Sigmoid colon (tissue), 7 donors: Measurements from ENCODE around the gene PTPN21. TPM values are rescaled to one million over a fixed set of nuclear protein-coding genes. Genes with fewer than 3 reads are reported as not detected.
A peak's percentile ranks its signal among the peaks of the same experiment; 100 is the strongest.

ENCODE experiments used
- DNase-seq: peaks from one replicate; pipeline ENCODE4 v3.0.0-alpha.2; 2019
- H3K27ac ChIP-seq, 4 donors: fragments of 200-600 bp; sonication (generic); one replicate each; pipeline ENCODE4 v1.5.1; 2016 to 2019; ENCODE audit warnings: mild to moderate bottlenecking in 1 of 4
- H3K27me3 ChIP-seq, 3 donors: fragments of 200-600 bp; sonication (generic); one replicate each; pipeline ENCODE4 v1.5.1; 2019; ENCODE audit warnings: mild to moderate bottlenecking in 1 of 3
- H3K36me3 ChIP-seq, 4 donors: fragments of 200-600 bp; sonication (generic); one replicate each; pipeline ENCODE4 v1.5.1; 2016 to 2019
- H3K4me1 ChIP-seq, 4 donors: fragments of 200-600 bp; sonication (generic); one replicate each; pipeline ENCODE4 v1.5.1; 2017 to 2019
- H3K4me3 ChIP-seq, 4 donors: fragments of 200-600 bp; sonication (generic); one replicate each; pipeline ENCODE4 v1.5.1; 2017 to 2019; ENCODE audit warnings: mild to moderate bottlenecking in 2 of 4, moderate library complexity in 1 of 4
- H3K9me3 ChIP-seq, 4 donors: fragments of 200-600 bp in 3 of 4; sonication (generic) in 3 of 4; one replicate each; pipeline versions ENCODE4 v1.5.1 to v1.6.1; 2013 to 2019
- CTCF ChIP-seq, 4 experiments: fragments of 450-650 bp in 3 of 4; fragments of 200-600 bp in 1 of 4; IDR thresholded peaks; one replicate each; pipeline ENCODE4 v1.5.1; 2016 to 2019; ENCODE audit warnings: antibody characterized with exemption in 4 of 4, mild to moderate bottlenecking in 3 of 4, moderate library complexity in 2 of 4
- EP300 ChIP-seq, 4 donors: sonication (generic); formaldehyde crosslinking; IDR thresholded peaks; one replicate each; pipeline ENCODE4 v1.6.1; 2017; ENCODE audit warnings: antibody characterized with exemption in 4 of 4
- POLR2A ChIP-seq, 2 donors: fragments of 450-650 bp; IDR thresholded peaks; one replicate each; pipeline ENCODE4 v1.6.1; 2016; ENCODE audit warnings: antibody characterized with exemption in 2 of 2, mild to moderate bottlenecking in 2 of 2, moderate library complexity in 2 of 2
- POLR2AphosphoS5 ChIP-seq, 4 donors: sonication (generic); formaldehyde crosslinking; IDR thresholded peaks; one replicate each; pipeline ENCODE4 v1.6.1; 2017; ENCODE audit warnings: antibody characterized with exemption in 4 of 4
- WGBS, 2 donors: extraction: QIAGEN DNeasy Blood & Tissue Kit; methylation state at CpG; one replicate each; pipeline ENCODE4 v1.1.7; 2013; 5-methylcytosine and 5-hydroxymethylcytosine counted together
- intact Hi-C: fragments of 100-400 bp; cut with DNase I; formaldehyde crosslinking; loops from one replicate; pipeline ENCODE4 v1.15.1; 2023
- polyA plus RNA-seq, 3 donors: library from polyadenylated mRNA; stranded (reverse); fragments of 200-250 nt; gene quantifications; one replicate each; pipeline ENCODE4 v1.2.3, GENCODE V29; 2013
- total RNA-seq, 4 donors: library from RNA; depleted of rRNA; stranded (reverse); fragments of >200 nt; gene quantifications; one replicate each; pipeline ENCODE4 v1.1.0, GENCODE V29; 2016
- donor health status: healthy with polysubstance abuse.
- donor health status: Bipolar disorder and iron deficiency.
- donor health status: healthy.

Gene PTPN21
- total and polyA plus RNA-seq, 7 donors, result 7.3 to 29.1 (median 13.7) TPM

- no peaks in the 10 kb centered on the region for H3K27me3 ChIP-seq
- H3K4me3 ChIP-seq, result no peak overlapping the region
- H3K27ac ChIP-seq, result no peak overlapping the region
- TF ChIP-seq EP300 (IDR thresholded peaks at IDR 0.05) (no peak), POLR2A (IDR thresholded peaks at IDR 0.05) (no peak)
- peaks cover 0 to 53% (median 3%) of the 10 kb centered on the region in 4 donors for H3K36me3 ChIP-seq
- WGBS, 2 donors, result 31 to 65% methylated on average over 4 of the region's 4 CpGs
- DNase-seq, result no peak
- no peaks in the 10 kb centered on the region for H3K9me3 ChIP-seq
- intact Hi-C loops, result no loop called here
- H3K4me1 ChIP-seq, result peaks cover 0 to 31% (median 19%) of the 10 kb centered on the region in 4 donors
Observed at GRCh38 chr14:88546621-88547385, 8.0 kb downstream of the PTPN21 start.

GRCh38 chr14:88545256-88545655, 9.6 kb downstream of the PTPN21 start:
- H3K4me1 ChIP-seq, result peaks cover 0 to 19% (median 10%) of the 10 kb centered on the region in 4 donors
- DNase-seq, result no peak
- H3K36me3 ChIP-seq, result peaks cover 0 to 52% (median 3%) of the 10 kb centered on the region in 4 donors
- 91% methylated on average over 3 of the region's 3 CpGs for WGBS, 2 donors
- intact Hi-C loops, result no loop called here
- TF ChIP-seq CTCF (IDR thresholded peaks at IDR 0.05) (no peak), EP300 (IDR thresholded peaks at IDR 0.05) (no peak), POLR2AphosphoS5 (IDR thresholded peaks at IDR 0.05) (no peak), POLR2A (IDR thresholded peaks at IDR 0.05) (no peak)
- H3K27me3 ChIP-seq, result no peaks in the 10 kb centered on the region
- no peak overlapping the region for H3K4me3 ChIP-seq
- no peaks in the 10 kb centered on the region for H3K9me3 ChIP-seq
- no peak overlapping the region for H3K27ac ChIP-seq

- intact Hi-C loops, result no loop called here
- Histone ChIP-seq H3K4me3 (no peak overlapping the region), H3K9me3 (no peaks in the 10 kb centered on the region), H3K36me3 (peaks cover 0 to 32% (median 3%) of the 10 kb centered on the region in 4 donors), H3K4me1 (peaks cover 0 to 22% (median 8%) of the 10 kb centered on the region in 4 donors), H3K27me3 (no peaks in the 10 kb centered on the region), H3K27ac (no peak overlapping the region)
- WGBS, 2 donors, result 22 to 67% methylated on average over 6 of the region's 6 CpGs
- TF ChIP-seq CTCF (IDR thresholded peaks at IDR 0.05) (no peak), POLR2AphosphoS5 (IDR thresholded peaks at IDR 0.05) (no peak), EP300 (IDR thresholded peaks at IDR 0.05) (no peak), POLR2A (IDR thresholded peaks at IDR 0.05) (no peak)
- DNase-seq, result no peak
Observed at GRCh38 chr14:88542857-88543795, 11.7 kb downstream of the PTPN21 start.

- Histone ChIP-seq H3K36me3 (peaks cover 0 to 16% (median 0%) of the 10 kb centered on the region in 4 donors), H3K27me3 (no peaks in the 10 kb centered on the region), H3K27ac (no peak overlapping the region), H3K4me1 (peaks cover 0 to 26% (median 17%) of the 10 kb centered on the region in 4 donors), H3K4me3 (no peak overlapping the region), H3K9me3 (no peaks in the 10 kb centered on the region)
- TF ChIP-seq EP300 (IDR thresholded peaks at IDR 0.05) (no peak), POLR2A (IDR thresholded peaks at IDR 0.05) (no peak)
- intact Hi-C loops, result no loop called here
- DNase-seq, result no peak
- 97% methylated on average over 1 of the region's 1 CpG for WGBS, 2 donors
Observed at GRCh38 chr14:88541324-88541723, 13.5 kb downstream of the PTPN21 start.

GRCh38 chr14:88535813-88536212, 19.0 kb downstream of the PTPN21 start:
- H3K27me3 ChIP-seq, result no peaks in the 10 kb centered on the region
- peaks cover 0 to 29% (median 10%) of the 10 kb centered on the region in 4 donors for H3K4me1 ChIP-seq
- H3K27ac ChIP-seq, result no peak overlapping the region
- intact Hi-C loops, result no loop called here
- H3K9me3 ChIP-seq, result no peaks in the 10 kb centered on the region
- no peak for TF ChIP-seq EP300 (IDR thresholded peaks at IDR 0.05)
- TF ChIP-seq POLR2AphosphoS5 (IDR thresholded peaks at IDR 0.05), result no peak
- no peak overlapping the region for H3K4me3 ChIP-seq
- 16 to 60% methylated on average over 4 of the region's 4 CpGs for WGBS, 2 donors
- DNase-seq, result no peak
- peaks cover 0 to 5% (median 0%) of the 10 kb centered on the region in 4 donors for H3K36me3 ChIP-seq

- intact Hi-C loops, result no loop called here
- peaks cover 0 to under 1% (median under 1%) of the 10 kb centered on the region in 4 donors for H3K9me3 ChIP-seq
- H3K27ac ChIP-seq, result no peak overlapping the region
- no peak overlapping the region for H3K4me3 ChIP-seq
- no peak for DNase-seq
- WGBS, 2 donors, result 14 to 46% methylated on average over 4 of the region's 4 CpGs
- TF ChIP-seq CTCF (IDR thresholded peaks at IDR 0.05) (peak in 1 of 4 experiments; percentile 23), POLR2AphosphoS5 (IDR thresholded peaks at IDR 0.05) (no peak)
- H3K27me3 ChIP-seq, result no peaks in the 10 kb centered on the region
- peaks cover 0 to 29% (median 10%) of the 10 kb centered on the region in 4 donors for H3K4me1 ChIP-seq
- H3K36me3 ChIP-seq, result peaks cover 0 to 5% (median 0%) of the 10 kb centered on the region in 4 donors
Observed at GRCh38 chr14:88535149-88535548, 19.7 kb downstream of the PTPN21 start.
